GM19099 (cell line): ENCODE measurements around the gene MIS18BP1.

Experiments
- POLR2A ChIP-seq: IDR thresholded peaks from 3 replicates; pipeline ENCODE4 v1.6.1; 2011; ENCODE audit warnings: low read depth; ENCODE audit not compliant: insufficient read length; ENCODE audit errors: extremely low read depth

MIS18BP1 gene

GRCh38 chr14:45194964-45195363 is 58.0 kb downstream of the MIS18BP1 start:
- no peak for TF ChIP-seq POLR2A

DNA sequence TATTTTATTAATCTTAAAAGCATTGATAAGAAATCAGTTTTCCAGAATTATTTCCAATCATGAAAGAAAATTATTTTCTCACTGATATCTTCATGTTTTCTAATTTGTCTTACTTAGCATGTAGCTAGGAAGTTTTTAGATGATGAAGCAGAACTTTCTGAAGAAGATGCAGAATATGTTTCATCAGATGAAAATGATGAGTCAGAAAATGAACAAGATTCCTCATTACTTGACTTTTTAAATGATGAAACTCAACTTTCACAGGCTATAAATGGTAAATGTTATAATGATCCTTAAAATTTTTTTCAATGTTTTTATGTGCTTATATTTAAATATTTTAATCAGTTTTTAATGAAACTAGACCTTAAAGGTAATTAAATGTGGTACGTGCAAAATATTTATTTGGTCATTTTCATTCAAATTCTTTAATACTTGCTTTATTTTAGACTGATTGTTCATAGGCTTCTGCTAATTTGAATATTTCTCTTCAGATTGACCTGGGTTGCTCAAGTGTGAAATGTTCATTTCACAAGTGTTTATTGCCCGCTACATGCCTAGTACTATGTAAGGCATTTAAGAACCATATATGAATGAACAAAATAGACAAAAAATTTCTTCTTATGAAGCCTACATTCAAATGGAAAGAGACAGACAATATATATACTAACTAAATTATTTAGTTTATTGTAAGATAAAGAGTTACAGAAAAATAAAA is 67.7 kb downstream of the MIS18BP1 start:
- no peak for TF ChIP-seq POLR2A

DNA sequence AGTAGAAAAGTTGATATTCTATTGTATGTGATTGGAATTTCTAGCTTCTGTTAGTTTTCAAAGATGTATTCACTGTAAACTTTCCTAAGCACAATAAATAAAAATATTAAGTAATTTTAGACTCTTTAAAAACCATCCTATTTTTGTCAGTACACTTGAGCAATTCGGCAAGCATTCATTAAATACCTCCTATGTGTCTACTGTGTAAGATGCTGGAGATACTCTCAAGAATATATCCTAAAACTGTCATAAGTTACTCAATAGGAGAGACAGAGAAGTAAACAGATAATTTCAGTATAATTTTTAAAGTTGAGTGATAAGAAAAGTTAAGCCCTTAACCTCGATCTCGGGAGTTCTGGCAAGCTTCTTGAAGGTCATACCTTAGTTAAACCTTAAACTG is 71.2 kb downstream of the MIS18BP1 start:
- no peak for TF ChIP-seq POLR2A

- TF ChIP-seq POLR2A: no peak
Observed at GRCh38 chr14:45181329-45181728, 71.7 kb downstream of the MIS18BP1 start.

- no peak for TF ChIP-seq POLR2A
Observed at GRCh38 chr14:45177076-45177475, 75.9 kb downstream of the MIS18BP1 start.

DNA sequence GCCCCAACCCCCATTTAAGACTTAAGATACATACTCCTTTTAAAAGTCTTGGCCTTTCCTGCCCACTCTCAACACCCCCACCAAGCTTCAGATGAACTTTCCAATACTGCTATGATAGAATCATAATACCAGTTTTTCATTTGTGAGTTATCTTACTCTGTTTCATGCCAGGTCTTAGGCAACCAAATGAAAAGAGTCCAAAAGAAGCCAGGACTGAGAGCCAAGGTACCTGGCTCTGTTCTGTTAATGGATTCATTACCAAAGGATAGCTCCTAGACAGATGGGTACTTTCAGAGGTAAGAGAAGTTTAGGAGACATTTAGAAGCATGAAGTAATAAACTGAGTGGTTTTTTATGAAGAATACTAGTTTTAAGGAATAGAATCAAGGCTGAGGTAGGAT is 83.1 kb downstream of the MIS18BP1 start:
- TF ChIP-seq POLR2A: no peak

DNA sequence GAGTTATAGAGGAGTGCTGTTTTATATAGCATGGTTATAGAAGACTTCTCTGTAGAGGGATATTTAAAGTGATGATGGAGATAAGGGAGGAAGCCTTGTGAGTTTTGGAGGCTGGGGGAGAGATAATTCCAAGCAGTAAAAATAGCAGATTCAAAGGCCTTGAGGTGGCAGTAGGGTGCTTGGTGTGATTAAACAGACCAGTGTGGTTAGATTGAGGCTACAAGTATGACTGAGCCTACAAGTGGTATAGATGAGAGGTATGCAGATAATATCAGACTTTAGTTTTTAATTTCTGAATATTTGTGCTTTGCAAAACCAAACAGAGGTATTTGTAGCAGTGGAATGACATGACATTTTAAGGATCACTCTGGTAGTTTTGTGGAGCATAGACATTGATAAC is 96.9 kb downstream of the MIS18BP1 start:
- TF ChIP-seq POLR2A: no peak
